CD1c-positive myeloid dendritic cell (primary cell): ENCODE data around the gene CYP26B1.
"Not testable (repeated sequence)": the region's sequence is repeated elsewhere in the genome, so short reads cannot be mapped to it uniquely, and the experiment has no call there.

Experiments used
- DNase-seq: peaks from one replicate; pipeline ENCODE4 v3.0.0-alpha.2; 2016; ENCODE audit errors: extremely low spot score

Gene CYP26B1

DNA sequence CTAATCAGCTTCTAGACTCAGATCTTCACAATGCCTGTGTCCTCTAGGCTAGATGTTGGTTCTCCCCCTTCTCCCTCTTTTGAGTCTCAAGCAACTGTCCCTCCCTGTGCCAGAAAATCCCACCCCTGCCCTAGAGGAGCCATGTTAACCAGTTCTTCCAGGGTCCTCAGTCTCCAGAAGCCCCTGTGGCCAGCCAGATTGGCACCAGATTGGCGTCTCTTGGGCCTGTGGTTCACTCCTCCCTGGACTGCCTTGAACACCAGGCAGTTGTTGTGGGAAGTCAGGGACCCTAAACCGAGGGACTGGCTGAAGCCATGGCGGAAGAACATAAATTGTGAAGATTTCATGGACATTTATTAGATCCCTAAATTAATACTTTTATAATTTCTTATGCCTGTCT lies 36.6 kb downstream of the CYP26B1 start:
- DNase-seq: no peak

DNA sequence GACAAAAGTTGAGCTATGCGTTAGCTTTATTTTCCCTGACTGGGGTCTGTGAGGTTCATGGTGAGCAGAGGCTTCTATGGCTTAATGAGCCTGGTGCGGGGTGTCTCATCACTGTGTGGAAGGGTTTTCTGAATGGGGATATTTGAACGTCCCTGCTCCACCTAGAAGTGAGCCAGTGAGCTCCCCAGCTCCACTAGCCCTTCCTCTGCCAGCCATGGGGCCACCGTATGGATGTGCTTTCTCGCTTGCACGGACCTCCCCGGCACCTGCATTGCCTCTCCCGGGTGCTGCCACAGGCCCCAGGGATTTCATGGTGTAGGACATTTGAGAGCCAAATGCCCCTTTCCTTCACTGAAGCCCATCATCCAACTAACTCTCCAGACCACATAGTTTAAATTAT lies 37.8 kb downstream of the CYP26B1 start:
- DNase-seq: no peak

DNA sequence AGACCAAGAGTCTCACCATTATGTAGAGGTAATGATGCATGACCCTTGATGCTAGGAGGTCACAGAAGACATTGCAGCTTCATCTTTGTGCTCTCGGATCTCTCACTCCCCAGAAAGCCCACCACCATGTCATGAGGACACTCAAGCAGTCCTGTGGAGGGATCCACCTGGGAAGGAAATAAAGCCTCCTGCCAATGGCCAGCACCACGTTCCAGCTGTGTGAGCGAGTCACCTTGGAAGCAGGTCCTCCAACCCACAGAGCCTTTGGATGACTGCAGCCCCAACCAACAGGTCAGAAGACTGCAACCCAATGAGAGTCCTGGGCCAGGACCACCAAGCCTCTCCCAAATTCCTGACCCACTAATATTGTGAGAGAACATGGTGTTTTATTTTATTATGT lies 38.4 kb downstream of the CYP26B1 start:
- no peak for DNase-seq

DNA sequence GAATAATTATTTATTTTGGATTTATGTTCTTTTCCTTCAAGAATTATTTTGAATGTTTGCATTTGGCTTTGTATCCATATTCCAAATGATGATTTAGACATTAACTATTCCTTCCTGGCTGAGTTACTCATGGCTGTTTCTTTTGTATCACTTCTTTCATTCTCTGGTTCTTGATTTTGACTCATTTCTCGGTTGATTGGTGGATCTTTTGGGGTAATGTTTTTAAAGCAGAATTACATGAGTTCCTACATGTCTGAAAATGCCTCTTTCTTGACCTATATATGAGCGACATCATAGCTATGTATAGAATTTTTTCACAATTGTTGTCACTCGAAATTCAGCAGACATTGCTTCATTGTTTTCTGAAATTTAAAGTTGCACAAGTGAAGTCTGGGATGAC lies 39.5 kb downstream of the CYP26B1 start:
- DNase-seq: no peak

DNA sequence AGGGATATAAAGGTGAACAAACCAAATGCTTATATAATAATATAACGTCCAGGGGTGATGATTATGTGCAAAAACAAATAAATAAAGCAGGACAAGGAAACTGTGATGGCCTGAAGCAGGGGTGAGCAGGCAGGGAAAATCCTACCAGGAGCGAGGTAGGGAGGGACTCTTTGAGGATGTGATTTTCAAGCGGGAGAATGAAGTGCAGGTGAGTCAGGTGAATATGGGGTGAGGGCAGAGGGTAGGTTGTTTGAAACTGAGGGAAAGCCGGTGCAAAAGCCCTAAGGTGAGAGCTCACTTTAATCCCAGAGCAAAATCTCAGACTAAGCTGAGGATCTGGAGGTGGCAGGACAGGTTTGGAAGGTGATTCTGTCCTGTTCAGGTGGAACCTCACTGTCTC lies 40.7 kb downstream of the CYP26B1 start:
- DNase-seq: no peak

DNA sequence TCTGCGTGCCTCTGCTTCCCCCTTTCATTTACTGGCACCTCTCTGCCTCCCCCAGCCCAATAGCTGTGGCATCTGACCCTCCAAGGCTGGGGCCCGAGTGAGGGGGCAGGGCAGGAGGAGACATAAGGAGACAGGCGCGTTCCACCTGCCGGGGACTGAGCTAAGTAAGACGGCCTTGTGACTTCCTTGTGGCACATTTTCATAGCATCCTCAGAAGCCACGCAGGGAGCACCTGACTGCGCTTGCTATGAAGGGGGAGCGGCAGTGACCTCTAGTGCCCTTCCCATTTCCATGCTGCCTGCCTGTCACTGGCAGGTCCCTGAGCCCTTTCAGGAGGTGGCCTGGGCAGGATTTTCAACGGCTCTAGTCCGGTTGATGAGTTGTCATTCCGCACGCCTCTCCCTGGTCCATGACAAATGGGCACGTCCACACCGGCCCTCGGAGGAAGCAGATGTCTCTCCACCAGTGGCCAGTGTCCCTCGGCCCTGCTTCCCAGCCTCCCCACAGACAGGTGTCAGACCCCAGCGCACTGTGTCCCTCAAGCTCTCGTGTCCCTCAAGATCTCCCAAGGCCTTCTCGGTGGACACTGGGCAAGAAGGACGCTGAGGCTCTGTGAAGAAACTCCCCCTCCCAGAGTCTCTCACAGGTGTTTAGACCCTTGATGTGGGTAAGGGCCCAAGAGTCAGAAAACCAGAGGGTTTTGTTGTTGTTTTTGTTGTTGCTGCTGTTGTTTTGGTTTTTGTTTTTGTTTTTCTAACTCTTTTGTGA lies 42.7 kb downstream of the CYP26B1 start:
- no peak for DNase-seq

DNA sequence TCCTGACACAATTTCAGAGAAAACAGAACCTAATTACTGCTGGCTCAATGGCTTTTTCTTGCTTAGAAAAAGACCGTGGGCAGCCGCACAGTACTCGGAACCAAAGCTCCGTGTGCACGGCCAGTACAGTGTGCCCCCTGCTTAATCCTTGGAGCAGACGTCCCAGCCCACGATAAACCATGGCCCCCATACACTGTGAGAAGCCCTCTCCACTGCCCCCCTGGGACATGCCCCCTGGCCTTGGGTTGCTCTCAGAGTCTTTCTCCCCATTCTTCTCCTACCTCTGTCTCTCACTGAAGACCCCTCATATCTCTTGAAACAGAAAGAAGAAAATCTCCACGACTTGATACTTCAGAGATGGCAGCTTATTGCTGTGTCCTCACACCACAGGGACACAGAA lies 44.0 kb downstream of the CYP26B1 start:
- DNase-seq: no peak

DNA sequence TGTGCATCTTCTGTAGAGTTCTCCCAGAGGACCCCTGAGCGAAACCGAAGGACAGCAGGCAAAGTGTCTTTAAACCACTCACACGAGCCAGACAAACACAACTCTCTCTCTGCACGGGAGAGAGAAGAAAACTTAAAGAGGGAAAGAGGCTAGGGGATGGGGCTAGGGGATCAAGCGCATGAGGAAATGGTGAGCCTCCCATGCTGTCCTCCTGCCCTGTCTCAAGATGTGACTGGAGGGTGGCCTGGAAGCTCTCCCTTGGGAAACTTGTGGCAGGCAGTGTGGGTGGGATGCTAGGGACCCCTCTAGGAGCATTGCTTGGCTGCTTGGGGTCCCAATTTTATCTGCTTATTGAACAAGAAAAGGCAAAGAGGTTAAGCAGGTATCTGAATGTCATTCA lies 44.5 kb downstream of the CYP26B1 start:
- DNase-seq: no peak

DNA sequence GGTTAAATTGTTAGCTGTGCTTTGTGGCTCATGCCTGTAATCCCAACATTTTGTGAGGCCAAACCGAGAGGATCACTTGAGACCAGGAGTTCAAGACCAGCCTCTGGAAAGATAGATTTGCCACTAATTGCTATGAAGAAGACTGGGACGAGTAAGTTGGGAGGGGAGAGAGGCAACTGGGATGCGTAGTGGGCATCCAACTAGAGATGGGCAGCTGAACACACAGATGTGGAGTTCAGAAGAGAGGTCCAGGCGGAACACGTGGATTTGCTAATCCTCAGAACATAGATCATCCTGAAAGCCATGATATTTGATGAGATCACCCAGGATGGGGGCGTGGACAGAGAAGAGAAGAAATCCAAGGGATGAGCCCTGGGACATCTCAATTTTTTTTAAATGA lies 48.7 kb downstream of the CYP26B1 start:
- DNase-seq: no peak

DNA sequence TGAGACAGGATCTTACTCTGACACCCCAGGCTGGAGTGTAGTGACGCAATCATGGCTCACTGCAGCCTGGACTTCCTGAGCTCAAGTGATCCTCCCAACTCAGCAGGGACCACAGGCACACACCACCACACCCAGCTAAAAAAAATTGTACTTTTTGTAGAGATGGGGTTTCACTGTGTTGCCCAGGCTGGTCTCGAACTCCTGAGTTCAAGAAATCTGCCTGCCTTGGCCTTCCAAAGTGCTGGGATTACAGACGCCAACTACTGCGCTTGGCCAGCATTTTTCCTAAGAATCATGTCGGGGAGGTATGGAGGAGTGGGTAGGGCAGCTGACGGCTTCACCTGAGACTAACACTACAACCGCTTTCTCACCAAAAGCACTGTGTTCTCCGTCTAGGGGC lies 50.4 kb downstream of the CYP26B1 start:
- no peak for DNase-seq

DNA sequence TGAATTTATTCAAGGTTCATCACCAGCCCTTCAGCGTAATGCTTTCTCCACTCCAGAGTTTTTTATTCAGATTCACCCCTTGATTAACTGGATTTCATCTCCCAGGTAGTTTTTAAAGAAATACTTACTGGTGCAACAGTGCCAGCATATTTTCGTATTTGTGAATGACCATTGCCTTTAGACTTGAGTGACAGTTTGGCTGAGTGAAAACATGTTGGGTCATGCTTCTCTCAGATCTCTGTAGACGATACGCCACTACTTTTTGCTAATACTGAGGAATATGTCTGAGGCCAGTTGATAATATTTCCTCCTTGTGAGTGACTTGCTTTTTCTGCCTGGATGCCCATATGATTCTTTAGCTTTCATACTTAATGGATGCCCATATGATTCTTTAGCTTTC lies 51.5 kb downstream of the CYP26B1 start:
- no peak for DNase-seq

DNA sequence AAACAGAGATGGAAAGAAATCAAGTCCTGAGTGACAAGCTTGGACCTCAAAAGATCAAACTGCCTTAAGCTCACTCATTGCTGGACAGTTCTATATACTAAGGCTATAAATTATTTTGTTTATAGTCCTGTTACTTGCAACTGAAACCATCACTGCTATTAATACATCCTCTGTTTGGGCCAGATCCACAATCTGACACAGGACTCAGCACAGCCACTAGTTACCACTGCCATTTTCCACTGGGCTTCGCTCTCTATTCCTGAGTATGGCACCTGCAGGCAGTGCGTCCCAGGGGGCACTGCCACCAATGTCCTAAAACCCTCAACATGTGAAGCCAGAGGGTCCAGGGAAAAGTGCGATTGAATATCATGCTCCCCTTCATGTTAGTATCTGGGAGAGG lies 52.3 kb downstream of the CYP26B1 start:
- DNase-seq: no peak

DNA sequence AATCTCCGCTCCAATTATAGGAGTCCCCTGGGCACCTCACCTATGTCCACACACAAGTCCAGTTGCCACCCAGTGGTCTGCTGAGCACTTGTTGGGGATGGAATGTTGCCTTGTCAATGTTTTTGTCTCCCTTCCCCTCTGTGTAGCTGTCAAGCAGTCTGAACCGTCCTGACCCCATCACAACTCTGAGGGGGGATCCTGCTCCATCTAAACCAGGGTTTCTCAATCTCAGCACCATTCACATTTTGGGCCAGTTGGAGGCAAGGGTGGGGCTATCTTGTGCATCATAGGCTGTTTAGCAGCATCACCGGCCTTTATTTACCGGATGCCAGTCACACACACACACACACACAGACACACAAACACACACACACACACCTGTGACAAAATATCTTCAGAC lies 53.0 kb downstream of the CYP26B1 start:
- no peak for DNase-seq

DNA sequence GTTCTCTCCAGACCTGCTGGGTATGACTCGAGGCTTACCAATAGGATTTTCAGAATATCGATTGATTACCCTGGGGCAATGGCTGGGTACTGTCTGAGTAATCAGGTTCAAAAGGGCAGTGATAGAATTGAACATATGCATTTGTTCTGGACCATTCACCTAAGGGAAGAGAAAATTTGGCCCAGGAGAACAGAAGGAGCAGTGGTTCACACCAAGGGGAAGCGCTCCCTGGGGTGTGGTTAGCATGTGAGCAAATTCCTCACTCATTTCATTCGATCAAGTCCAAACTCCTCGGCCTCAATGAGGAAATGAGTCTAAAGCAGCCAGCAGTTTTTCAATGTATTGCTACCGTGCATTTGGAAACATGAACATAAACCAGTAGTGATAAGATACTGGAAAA lies 55.6 kb downstream of the CYP26B1 start:
- no peak for DNase-seq

DNA sequence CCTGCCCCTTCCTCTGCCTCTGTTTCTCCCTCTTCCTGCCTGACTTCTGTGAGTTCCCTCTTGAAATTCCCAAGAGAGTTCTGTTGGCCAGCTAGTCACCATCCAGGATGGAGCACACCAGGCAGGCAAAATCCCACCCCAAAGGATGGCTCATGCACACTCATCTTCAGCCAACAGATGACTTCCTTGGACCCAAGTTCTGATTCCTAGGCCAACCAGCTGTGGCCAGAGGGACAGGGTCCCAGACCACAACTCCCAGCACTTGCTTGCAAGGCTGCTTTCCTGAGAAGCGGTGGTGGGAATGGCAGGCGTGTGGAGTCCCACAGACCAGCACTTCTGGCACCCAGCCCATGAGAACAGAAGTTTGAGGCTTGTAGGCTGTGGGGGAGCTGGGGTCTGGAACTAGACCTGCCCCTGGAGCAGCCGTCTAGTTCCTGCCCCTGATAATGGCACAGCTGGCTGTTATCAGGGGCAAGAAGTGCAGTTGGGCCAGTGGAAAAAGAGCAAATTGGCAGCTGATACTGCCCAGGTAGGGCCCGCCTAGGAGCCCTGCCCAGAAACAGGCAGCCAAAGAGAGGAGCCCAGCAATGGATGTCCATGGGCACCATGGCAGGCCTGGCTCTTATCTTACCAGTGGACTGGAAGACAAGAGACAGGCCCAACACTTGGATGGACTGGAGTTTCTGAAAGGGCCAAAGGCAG lies 56.7 kb downstream of the CYP26B1 start:
- no peak for DNase-seq

DNA sequence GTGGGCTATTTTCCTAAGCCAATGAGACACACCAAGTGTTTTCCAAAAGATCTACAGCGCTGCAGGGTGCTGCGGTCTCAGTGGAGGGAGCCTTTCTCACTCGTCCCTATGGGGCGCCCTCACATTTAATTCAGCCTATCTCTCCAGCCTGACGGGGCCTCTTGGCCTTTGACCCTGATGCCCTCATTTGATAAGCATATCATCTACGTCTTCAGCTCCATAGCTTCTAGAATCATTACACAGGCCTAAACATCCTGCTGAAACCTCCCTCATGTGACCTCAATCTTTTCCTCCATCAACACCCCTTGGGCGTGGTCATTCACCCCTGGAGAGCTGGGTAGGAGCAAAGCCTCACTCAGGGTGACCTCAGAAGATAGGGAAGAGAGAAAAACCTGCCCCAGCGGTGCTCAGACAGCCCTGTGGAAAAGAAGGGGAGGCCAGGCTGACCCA lies 57.4 kb downstream of the CYP26B1 start:
- DNase-seq: no peak

DNA sequence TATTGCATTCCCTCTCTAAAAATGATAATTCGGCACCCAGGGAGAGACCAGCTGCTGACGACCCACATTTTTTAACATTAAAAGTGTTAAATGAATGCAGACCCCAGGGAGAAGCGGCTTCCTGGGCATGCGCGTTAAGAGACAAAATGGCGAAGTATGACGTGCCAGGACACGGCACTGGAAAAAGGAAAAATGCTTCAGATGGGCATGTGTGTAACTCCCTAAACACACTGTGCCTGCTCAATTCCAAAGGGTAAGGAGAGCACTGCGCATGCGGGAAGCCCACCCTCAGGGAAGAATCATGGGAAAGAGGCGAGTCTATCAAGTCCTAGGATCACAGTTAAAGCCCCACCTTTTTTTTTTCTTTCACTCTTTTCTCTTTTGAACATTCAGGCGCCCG lies 58.1 kb downstream of the CYP26B1 start:
- no peak for DNase-seq

DNA sequence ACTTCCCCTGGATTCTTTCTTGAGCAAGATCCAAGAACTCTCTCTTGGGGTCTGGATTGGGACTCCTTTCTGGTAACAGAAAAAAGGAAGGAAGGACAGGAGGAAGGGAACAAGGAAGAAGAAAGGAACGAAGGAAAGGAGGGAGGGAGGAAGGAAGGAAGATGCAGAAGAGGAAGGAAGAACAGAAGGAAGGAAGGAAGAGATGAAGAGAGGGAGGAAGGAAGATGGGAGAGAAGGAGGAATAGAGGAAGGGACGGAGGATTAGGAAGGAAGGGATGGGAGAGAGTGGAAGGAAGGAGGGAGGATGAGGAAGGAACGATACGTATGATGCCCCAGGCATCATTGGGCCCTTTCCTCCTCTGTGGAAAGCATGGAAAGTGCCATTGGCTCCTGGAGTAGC lies 58.6 kb downstream of the CYP26B1 start:
- no peak for DNase-seq

DNA sequence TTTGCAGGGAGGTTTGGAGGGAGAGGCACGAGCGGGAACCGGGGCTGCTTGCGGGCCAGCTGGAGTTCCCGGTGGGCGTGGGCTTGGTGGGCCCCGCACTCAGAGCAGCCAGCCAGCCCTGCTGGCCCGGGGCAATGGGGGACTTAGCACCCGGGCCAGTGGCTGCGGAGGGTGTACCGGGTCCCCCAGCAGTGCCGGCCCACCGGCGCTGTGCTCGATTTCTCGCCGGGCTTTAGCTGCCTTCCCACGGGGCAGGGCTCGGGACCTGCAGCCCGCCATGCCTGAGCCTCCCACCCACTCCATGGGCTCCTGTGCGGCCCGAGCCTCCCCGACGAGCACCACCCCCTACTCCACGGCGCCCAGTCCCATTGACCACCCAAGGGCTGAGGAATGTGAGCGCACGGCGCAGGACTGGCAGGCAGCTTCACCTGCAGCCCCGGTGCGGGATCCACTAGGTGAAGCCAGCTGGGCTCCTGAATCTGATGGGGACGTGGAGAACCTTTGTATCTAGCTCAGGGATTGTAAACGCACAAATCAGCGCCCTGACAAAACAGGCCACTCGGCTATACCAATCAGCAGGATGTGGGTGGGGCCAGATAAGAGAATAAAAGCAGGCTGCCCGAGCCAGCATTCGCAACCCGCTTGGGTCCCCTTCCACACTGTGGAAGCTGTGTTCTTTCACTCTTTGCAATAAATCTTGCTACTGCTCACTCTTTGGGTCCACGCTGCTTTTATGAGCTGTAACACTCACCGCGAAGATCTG lies 60.6 kb downstream of the CYP26B1 start:
- DNase-seq: not testable (repeated sequence)

DNA sequence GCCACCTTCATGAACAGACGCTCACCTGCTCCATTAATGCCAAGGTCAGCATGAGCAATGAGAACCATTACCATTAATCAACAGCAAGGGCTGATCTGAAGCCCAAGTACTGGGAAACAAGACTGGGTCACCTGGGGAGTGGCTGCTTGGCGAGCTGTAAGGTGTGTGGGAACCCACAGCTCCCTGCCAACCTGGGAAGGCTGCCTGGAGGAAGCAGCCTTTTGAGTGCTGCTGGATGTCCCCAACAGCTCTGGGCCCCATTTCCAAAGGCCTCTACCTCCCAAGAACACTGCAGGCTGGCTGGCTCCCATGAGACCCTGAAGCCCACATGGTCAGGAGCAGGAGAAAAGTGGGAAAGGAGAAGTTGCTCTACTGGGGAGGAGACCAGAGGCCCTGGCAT lies 62.1 kb downstream of the CYP26B1 start:
- no peak for DNase-seq

DNA sequence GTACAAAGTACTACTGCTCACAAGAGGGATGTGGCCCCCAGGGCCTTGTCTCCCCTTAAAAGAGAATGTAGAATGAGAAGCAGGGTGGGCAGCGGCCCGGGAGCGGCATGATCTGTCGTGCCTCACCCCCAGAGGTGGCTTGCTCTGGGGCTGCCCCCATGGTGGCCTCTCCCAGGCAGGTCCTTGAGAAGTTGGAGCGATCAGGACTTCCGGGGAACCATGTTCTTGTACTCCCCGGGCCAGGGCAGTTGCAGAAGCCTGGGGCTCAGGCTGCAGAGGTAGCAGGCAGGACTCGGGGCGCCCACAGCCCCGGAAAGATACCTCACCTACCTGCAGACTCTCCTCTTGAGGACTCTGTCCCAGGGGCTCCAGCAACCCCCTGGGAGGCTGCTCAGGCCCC lies 62.6 kb downstream of the CYP26B1 start:
- no peak for DNase-seq

DNA sequence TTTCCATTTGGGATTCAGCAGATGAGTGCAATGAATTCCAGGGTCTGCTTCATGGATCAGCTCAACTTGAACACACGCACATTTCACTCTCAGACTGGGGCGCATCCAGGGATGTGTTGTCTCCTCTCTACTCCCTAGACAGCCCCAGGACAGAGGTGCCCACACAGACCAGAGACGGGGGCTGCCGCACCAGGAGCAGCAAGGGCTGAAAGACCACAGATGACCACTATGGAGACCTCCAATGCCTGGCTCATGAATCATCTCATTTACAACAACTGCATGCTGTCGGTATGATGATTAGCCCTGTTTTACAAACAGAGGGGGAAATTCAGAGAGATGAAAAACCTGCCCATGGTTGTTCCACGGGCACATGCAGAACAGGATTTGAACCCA lies 63.1 kb downstream of the CYP26B1 start:
- no peak for DNase-seq
